OCI-LY7 (cell line): Measurements from ENCODE around the gene CEP112.

Source experiments
- EZH2phosphoT487 ChIP-seq: fragments of 200-600 bp; sonication (generic); IDR thresholded peaks from 2 replicates; pipeline ENCODE4 v1.6.1; 2018; ENCODE audit warnings: low read depth, borderline replicate concordance, mild to moderate bottlenecking, mixed run types, antibody characterized with exemption, low read length, moderate library complexity, mixed read lengths
- TF ChIP-seq, protein P1 (sequence below): fragments of 200-600 bp; sonication (generic); conservative IDR thresholded peaks from 2 replicates; pipeline ENCODE4 v1.5.1; 2014; ENCODE audit warnings: mild to moderate bottlenecking, antibody characterized with exemption, low read length, moderate library complexity, mixed read lengths

GRCh38 chr17:66098040-66098439 is 93.9 kb downstream of the CEP112 start:
- TF ChIP-seq, protein P1, sequence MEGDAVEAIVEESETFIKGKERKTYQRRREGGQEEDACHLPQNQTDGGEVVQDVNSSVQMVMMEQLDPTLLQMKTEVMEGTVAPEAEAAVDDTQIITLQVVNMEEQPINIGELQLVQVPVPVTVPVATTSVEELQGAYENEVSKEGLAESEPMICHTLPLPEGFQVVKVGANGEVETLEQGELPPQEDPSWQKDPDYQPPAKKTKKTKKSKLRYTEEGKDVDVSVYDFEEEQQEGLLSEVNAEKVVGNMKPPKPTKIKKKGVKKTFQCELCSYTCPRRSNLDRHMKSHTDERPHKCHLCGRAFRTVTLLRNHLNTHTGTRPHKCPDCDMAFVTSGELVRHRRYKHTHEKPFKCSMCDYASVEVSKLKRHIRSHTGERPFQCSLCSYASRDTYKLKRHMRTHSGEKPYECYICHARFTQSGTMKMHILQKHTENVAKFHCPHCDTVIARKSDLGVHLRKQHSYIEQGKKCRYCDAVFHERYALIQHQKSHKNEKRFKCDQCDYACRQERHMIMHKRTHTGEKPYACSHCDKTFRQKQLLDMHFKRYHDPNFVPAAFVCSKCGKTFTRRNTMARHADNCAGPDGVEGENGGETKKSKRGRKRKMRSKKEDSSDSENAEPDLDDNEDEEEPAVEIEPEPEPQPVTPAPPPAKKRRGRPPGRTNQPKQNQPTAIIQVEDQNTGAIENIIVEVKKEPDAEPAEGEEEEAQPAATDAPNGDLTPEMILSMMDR = no peak
- TF ChIP-seq EZH2phosphoT487 = no peak
